PC-9 (cell line): ENCODE results near the gene M6PR.

Experiments used
- CTCF ChIP-seq: fragments of 200-600 bp; sonication (generic); conservative IDR thresholded peaks from 2 replicates; pipeline ENCODE4 v1.6.1; 2017; ENCODE audit warnings: mixed run types, antibody characterized with exemption, mild to moderate bottlenecking, moderate library complexity
- EZH2 ChIP-seq: fragments of 200-600 bp; sonication (generic); IDR thresholded peaks from 2 replicates; pipeline ENCODE4 v1.8.0; 2017; ENCODE audit warnings: antibody characterized with exemption, low read depth

GRCh38 chr12:8956772-8957171 lies 7.3 kb upstream of the M6PR start:
- no peak for TF ChIP-seq CTCF
- TF ChIP-seq EZH2, result no peak
